NCI-H2196 (cell line): ENCODE measurements around the gene ETV3L.
"Not testable (repeated sequence)": the region's sequence is repeated elsewhere in the genome, so short reads cannot be mapped to it uniquely, and the experiment has no call there.

Experiments
- DNase-seq: peaks from one replicate; lab custom pipeline; 2025; ENCODE audit not compliant: unreplicated experiment; lab: John Stamatoyannopoulos, UW

ETV3L gene

DNA sequence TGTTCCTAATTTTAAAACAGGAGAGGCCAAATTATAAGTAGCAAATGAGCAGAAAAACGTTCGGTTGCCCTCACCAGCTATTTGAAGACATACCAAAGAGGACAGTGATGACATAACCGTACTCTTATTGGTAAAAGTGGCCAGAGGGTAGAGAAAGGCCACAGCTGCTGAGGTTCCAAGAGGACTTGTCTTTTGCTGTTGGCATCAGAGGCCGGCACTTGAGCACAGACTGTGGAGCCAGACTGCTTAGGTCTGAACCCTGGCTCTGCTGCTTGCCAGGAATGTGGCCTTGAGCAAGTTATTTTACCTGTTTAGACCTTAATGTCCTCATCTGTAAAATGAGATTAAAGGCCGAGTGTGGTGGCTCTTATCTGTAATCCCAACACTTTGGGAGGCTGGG lies 14.9 kb downstream of the ETV3L start:
- no peak for DNase-seq

DNA sequence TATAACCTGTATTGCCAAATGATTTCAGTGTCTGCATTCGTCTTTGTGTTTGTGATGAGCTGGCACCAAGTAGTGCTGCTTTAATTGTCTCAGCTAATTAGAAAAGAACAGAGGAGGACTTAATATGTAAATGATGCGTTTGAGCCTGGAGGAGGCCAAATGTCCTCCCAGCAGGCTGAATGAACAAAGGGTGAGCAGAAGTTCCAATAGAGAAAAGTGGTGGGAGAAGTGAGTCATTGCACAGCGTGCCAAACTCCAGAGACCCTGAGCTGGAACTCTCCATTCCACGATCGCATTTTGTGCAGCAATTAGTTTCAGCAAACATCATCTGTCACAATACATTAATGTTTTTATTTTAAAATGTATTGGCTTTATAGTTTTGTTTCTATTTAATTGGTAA lies 17.9 kb downstream of the ETV3L start:
- DNase-seq: no peak

DNA sequence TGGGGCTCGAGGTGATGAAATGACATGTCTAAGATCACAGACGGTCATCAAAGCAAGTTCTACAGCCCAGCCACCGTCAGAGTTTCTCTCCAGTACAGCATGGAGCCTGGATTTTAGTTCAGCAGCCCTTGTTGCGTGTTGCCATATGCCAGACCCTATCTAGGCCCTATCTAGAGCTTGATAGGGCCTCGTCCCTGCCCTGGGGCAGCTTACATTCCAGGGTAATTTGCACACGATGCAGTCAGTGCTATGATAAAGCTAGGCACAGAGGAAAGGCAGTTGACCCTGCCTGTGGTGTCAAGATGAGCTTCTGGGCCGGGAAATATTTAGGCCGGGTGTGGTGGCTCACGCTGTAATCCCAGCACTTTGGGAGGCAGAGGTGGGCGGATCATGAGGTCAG lies 18.9 kb downstream of the ETV3L start:
- no peak for DNase-seq

- no peak for DNase-seq
These were observed 22.2 kb downstream of the ETV3L start for GRCh38 chr1:157077394-157077793.

- DNase-seq: peak; percentile 69
These were observed 25.5 kb downstream of the ETV3L start for GRCh38 chr1:157073944-157074685.

GRCh38 chr1:157069601-157070000 lies 30.0 kb downstream of the ETV3L start:
- no peak for DNase-seq

DNA sequence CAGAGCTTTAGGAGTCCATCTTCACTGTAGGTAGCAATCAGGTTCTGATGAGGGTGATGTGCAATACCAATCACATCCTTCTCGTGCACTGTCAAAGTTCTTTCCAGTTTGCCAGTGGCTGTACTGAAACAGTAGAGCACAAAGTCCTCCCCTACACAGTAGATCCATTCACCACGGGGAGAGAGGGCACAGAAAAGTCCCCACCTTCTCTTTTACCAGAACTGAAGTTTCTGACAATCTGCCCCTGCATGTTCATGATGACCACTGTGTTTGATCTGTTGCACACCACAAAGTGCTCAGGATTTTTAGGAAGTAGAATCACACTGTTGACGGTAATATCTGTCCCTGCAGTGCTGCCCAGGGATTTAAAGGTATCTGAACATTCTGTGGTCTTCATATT lies 40.4 kb downstream of the ETV3L start:
- not testable (repeated sequence) for DNase-seq

DNA sequence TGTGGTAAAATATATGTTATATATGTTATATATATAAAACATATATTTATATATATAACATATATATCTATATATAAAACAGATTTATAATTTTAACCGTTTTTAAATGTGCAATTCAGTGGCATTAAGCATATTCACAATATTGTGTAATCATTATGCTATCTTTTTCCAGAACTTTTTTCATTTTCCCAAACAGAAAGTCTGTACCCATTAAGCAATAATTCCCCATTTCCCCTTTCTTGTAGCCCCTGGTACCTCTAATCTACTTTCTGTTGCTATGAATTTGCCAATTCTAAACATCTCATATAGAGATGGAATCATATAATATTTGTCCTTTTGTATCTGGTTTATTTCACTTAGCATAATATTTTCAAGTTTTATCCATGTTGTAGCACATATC lies 43.3 kb downstream of the ETV3L start:
- no peak for DNase-seq

- DNase-seq: not testable (repeated sequence)
These were observed 43.9 kb downstream of the ETV3L start for GRCh38 chr1:157055729-157056128.

DNA sequence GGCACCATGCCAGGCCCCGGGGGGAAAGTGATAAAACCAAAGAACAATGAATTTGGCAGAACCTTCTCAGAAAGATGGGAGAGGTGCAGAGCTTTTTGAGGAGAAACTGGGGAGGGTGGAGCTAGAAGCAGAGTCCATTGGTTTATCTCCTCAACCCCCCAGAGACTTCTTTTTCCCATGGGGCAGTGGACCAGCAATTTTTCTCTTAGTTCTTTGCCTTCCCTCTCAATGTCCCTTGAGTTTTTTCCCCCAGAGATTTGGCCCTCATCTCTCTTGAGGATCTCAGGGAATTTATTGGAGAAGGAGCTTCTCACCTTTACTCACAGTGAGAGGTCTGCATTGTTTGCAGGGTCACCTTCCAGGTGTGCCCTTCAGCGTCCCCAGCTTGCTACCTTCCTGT lies 48.8 kb downstream of the ETV3L start:
- no peak for DNase-seq

- no peak for DNase-seq
These were observed 52.6 kb downstream of the ETV3L start for GRCh38 chr1:157047062-157047410.

DNA sequence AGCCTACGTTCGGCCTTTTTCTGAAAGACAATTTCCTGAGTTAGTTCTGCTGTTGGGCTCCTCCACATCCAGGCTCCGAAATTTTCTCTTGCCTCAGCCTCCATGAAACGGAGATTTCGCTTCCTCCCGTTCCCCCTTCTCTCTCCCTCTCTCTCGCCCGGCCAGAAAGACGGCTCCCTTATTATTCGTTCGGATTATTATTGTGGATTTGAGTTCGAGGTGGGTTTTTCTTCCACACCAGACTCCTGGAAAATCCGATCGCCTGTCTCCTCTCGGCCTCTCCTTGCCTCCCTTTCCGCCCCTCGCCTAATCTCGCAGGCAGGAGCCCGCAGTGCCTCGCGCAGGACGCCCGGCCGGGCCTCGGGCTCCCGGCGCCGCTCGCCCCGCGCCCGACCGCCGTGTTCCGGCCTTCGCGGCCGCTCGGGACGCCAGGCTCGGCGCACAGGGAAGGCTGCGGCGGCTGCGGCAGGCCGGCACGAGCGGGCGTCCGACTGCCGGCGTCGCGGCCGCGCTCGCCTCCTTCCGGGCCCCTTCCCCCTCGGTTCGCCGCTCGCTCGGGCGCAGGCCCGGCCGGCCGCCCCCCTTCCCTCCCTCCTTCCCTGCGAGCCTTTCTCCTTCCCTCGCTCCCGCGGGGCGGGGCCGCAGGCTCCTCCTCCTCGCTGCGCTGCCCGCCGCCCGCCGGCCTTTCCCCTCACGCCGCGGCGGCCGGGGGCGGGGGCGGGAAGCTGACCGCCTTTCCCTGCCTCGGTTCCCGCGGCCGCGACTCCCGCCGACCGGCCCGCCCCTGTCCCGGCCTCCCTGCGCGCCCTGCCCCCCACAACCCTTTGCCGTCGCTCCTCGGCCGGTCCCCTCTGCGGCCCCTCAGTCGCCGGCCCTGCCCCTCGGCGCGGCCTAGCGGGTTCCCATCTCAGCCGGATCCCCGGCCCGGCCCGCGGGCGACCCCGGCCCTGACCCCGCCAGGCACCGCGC lies 54.1 kb downstream of the ETV3L start, which contains the start of gene ARHGEF11:
TSS of gene ARHGEF11 (minus strand) at position 493 of the 969 bp plus-strand sequence. CDS start 1,412 bp downstream, outside the sequence.
- DNase-seq: peak; percentile 94

DNA sequence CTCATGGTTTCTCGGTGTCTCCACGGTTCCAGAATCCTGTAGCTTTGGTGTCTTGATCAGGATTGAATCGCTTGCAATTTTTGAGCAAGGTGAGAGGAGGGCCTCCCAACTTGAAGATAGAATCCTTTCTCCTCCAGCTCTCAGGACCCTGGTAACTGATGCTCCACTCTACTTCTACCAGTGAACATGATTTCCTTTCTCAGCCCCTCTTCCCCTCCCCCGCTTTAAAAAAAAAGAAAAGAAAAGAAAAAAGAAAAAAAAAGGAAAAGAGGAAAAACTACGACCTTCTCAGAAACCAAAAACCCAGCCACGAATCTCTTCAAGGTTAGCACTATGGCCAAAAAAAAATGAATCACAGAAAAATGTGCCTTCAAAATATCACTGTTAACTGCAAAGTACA lies 55.3 kb downstream of the ETV3L start:
- DNase-seq: no peak

GRCh38 chr1:157043685-157044084 lies 55.9 kb downstream of the ETV3L start:
- no peak for DNase-seq

DNA sequence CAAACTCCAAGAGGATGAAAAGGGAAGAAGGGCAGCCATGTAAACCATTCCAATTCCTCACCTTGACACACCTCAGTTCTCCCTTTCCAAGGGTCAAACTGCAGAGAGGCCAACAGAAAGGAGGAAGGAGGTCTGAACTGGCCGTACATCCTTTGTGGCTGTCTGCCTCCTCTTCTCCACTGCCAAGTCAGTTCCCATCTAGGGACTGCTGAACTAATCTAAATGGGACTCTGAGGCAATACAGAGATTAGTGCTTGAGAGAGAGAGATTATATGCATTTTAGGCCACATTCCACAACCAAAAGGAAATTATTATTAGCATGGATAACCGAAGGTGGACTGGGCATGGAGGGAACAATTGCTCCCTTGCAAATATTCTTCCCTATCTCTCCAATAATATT lies 56.8 kb downstream of the ETV3L start:
- DNase-seq: no peak
